ENCODE results near the gene CPS1.

Gene CPS1

DNA sequence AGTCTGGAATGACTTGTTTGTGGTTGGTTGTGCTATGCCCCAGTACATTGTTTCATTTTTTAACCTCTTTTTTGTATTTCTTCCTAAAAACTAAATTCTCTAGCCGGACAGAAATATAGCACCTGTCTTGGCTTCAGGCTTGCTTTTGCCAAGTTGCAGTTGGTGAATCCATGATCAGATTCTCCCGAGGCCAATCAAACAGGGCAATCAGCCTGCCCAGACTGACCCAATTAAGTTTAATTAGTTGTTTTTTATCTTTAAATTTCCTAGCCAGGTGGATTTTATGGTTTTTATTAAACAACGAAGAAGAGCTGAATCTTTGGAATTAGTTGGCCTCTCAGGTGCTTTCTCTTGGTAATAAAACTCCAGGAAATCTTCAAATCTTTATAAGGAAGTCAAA lies 162.1 kb downstream of the CPS1 start:
- H3K4me1 ChIP-seq (ENCODE audit: insufficient read depth, low read length) = peaks cover 19% of the 10 kb centered on the region
- no peaks in the 10 kb centered on the region for H3K9me3 ChIP-seq (ENCODE audit: control insufficient read depth, insufficient read depth, low read length)
- no peak overlapping the region for H3K9ac ChIP-seq (ENCODE audit: low read depth, low read length)
- H3K36me3 ChIP-seq (ENCODE audit: insufficient read depth, low read length) = no peaks in the 10 kb centered on the region

DNA sequence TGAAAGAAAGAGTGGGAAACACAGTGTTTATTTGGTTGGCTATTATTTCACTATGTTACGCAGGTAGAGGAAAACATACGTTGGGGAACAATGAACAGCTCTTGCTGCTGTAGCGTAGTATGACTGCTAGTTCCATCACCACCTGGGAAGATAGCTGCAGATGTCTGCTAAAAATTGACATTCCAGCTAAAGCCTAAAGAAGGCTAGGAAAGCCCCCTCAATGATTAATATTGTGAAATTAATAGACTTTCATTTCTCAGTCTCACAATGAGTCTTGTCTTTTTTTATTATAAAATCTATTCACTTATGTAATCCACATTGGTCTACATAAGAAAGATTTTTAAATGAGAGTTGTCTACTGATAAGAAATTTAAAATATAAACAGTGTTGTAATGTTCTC lies 165.7 kb downstream of the CPS1 start:
- no peak overlapping the region for H3K9ac ChIP-seq (ENCODE audit: low read depth, low read length)
- peaks cover 18% of the 10 kb centered on the region for H3K4me1 ChIP-seq (ENCODE audit: insufficient read depth, low read length)
- no peaks in the 10 kb centered on the region for H3K36me3 ChIP-seq (ENCODE audit: insufficient read depth, low read length)
- H3K9me3 ChIP-seq (ENCODE audit: control insufficient read depth, insufficient read depth, low read length) = no peaks in the 10 kb centered on the region

DNA sequence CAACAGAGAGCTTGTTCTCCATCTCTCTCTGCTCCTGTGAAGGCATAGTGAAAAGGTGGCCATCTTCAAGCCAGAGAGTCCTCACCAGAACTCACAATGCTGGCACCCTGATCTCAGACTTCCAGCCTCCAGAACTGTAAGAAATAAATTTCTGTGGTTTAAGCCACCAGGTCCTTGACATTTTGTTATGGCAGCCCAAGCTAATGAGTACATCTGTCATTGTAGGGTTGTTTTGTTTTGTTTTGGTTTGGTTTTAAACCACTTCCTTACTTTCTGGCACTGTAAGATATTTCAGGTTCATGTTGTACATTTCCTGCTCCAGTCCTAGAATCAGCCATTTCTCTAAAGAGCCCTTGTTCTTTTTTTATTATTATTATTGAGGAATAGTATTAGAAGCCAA lies 171.2 kb downstream of the CPS1 start:
- Histone ChIP-seq H3K9me3 (ENCODE audit: control insufficient read depth, insufficient read depth, low read length) (no peaks in the 10 kb centered on the region), H3K9ac (ENCODE audit: low read depth, low read length) (no peak overlapping the region), H3K36me3 (ENCODE audit: insufficient read depth, low read length) (no peaks in the 10 kb centered on the region)

More for the DNA sequence above, 171.2 kb downstream of the CPS1 start:
- H3K4me1 ChIP-seq (ENCODE audit: insufficient read depth, low read length) = no peaks in the 10 kb centered on the region
